Activated B cell treated with CpG ODN at 0.5 μM for 24 hours (primary cell): Measurements from ENCODE around the gene FAM114A1. TPM values are rescaled to one million over a fixed set of nuclear protein-coding genes. Genes with fewer than 3 reads are reported as not detected.

ENCODE experiments used
- ATAC-seq: fragments of 200-7000 bp; cut with Tn5 transposase; one replicate; pipeline ENCODE4 v1.10.0; 2021; ENCODE audit warnings: low read depth, mild to moderate bottlenecking, moderate library complexity
- CTCF ChIA-PET: fragments of 350-600 bp; sonication (Branson Sonifier 250); formaldehyde crosslinking; loops from one replicate; lab custom pipeline; 2021; ENCODE audit warnings: antibody characterized with exemption; lab: Charles Lee
- POLR2A ChIA-PET: fragments of 350-600 bp; sonication (Branson Sonifier 250); formaldehyde crosslinking; loops from one replicate; lab custom pipeline; 2021; ENCODE audit warnings: antibody characterized with exemption; lab: Charles Lee
- DNase-seq: peaks from one replicate; pipeline ENCODE4 v3.0.0; 2022
- H3K27ac Mint-ChIP-seq: one replicate; pipeline ENCODE4 v1.8.0; 2020; ENCODE audit warnings: mixed read lengths
- H3K27me3 Mint-ChIP-seq: one replicate; pipeline ENCODE4 v1.8.0; 2021; ENCODE audit warnings: mixed read lengths
- H3K36me3 Mint-ChIP-seq: one replicate; pipeline ENCODE4 v1.8.0; 2021; ENCODE audit warnings: low read depth, mixed read lengths
- H3K4me1 Mint-ChIP-seq: one replicate; pipeline ENCODE4 v1.8.0; 2021; ENCODE audit warnings: mixed read lengths
- H3K4me3 Mint-ChIP-seq: one replicate; pipeline ENCODE4 v1.8.0; 2020; ENCODE audit warnings: mild to moderate bottlenecking, mixed read lengths
- H3K9me3 Mint-ChIP-seq: one replicate; pipeline ENCODE4 v1.8.0; 2020; ENCODE audit warnings: mixed read lengths
- intact Hi-C: fragments of 100-400 bp; cut with micrococcal nuclease; formaldehyde crosslinking; loops from one replicate; pipeline ENCODE4 v1.15.1; 2024
- total RNA-seq: library from RNA; stranded (reverse); gene quantifications from 2 replicates; pipeline ENCODE4 v1.2.3, GENCODE V29; 2022
- TF ChIP-seq, protein P1 (sequence below): fragments of 200-600 bp; IDR thresholded peaks from one replicate; pipeline ENCODE4 v1.8.0; 2022; ENCODE audit warnings: antibody characterized with exemption, mild to moderate bottlenecking

The FAM114A1 gene
- total RNA-seq, 1 donor from 2014 or later: 3.3 TPM

DNA sequence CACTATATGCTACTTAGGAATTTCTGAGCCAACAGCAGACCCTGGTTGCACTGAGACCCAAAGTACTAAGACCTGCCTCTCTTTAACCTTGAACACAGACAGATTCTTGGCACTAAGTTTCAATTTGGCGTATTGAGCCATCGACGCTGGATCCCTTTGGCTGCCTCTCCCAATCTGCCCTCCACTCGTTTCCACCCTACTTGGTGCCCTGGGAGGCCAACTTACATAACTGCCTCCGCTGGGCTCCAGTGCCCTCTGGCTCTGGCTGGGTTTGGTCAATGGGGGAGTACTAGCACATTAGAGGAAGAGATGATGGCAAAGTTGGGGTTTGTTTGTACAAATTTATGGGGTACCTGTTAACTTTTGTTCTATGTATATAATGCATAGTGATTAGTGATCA, 101.1 kb downstream of the FAM114A1 start:
- H3K36me3 Mint-ChIP-seq: peaks cover 71% of the 10 kb centered on the region
- peaks cover 7% of the 10 kb centered on the region for H3K4me1 Mint-ChIP-seq
- ChIA-PET POLR2A (no interaction called here), CTCF (no interaction called here)
- no peak for DNase-seq
- TF ChIP-seq, protein P1, sequence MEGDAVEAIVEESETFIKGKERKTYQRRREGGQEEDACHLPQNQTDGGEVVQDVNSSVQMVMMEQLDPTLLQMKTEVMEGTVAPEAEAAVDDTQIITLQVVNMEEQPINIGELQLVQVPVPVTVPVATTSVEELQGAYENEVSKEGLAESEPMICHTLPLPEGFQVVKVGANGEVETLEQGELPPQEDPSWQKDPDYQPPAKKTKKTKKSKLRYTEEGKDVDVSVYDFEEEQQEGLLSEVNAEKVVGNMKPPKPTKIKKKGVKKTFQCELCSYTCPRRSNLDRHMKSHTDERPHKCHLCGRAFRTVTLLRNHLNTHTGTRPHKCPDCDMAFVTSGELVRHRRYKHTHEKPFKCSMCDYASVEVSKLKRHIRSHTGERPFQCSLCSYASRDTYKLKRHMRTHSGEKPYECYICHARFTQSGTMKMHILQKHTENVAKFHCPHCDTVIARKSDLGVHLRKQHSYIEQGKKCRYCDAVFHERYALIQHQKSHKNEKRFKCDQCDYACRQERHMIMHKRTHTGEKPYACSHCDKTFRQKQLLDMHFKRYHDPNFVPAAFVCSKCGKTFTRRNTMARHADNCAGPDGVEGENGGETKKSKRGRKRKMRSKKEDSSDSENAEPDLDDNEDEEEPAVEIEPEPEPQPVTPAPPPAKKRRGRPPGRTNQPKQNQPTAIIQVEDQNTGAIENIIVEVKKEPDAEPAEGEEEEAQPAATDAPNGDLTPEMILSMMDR: no peak
- H3K27me3 Mint-ChIP-seq: no peaks in the 10 kb centered on the region
- ATAC-seq: no peak
- H3K27ac Mint-ChIP-seq: no peak overlapping the region
- H3K4me3 Mint-ChIP-seq: no peak overlapping the region
- intact Hi-C loops: loop anchor here (5.0 kb wide), 1 partner anchor 36 kb away; no protein-coding TSS in a partner anchor
- H3K9me3 Mint-ChIP-seq: no peaks in the 10 kb centered on the region

DNA sequence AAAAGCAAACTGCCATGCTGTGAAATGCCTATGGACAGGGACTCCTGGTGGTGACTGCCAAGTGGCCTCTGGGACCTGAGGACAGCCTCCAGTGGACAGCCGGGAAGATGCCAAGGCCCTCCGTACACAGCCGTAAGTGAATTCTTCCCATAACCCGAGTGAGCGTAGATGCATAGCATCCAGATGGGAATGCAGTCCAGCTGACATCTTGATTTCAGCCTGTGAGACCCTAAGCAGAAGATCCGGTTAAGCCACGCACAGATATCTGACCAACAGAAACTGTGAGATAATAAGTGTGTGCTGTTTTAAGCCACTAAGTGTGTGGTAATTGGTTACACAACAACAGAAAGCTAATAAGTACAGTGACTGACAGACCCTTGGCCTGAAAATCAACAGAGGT, 108.7 kb downstream of the FAM114A1 start:
- no peak overlapping the region for H3K4me3 Mint-ChIP-seq
- peaks cover 4% of the 10 kb centered on the region for H3K4me1 Mint-ChIP-seq
- H3K9me3 Mint-ChIP-seq: no peaks in the 10 kb centered on the region
- no peak overlapping the region for H3K27ac Mint-ChIP-seq
- ChIA-PET CTCF (no interaction called here), POLR2A (interaction anchor here (0.6 kb wide), 1 partner anchor 51 kb away, joined by 9 read pairs; no protein-coding TSS in a partner anchor)
- ATAC-seq (no peak), DNase-seq (no peak)
- no peaks in the 10 kb centered on the region for H3K27me3 Mint-ChIP-seq
- TF ChIP-seq, protein P1: no peak
- intact Hi-C loops: no loop called here
- H3K36me3 Mint-ChIP-seq: peaks cover 52% of the 10 kb centered on the region

DNA sequence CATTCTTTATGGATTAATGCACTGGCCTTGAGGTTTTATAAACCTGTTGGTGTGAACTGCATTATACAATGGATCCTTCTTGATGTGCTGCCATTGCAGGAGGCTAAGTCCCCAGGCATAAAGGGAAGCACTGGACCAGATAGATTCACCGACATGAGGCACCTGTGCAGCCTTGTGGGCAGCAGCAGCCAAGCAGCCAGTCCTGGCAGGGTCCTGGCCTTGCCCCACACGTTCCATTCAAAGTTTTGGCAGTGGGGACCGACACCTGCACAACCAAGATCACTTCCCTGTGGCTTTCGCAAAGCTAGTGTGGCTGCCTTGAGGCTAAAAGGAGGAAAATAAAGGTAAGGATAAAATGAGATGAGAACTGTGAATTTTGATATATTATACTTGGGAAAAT, 111.5 kb downstream of the FAM114A1 start:
- intact Hi-C loops: no loop called here
- no peak for DNase-seq
- Mint-ChIP-seq H3K27ac (no peak overlapping the region), H3K36me3 (peaks cover 72% of the 10 kb centered on the region), H3K4me3 (no peak overlapping the region), H3K4me1 (peaks cover 12% of the 10 kb centered on the region), H3K27me3 (no peaks in the 10 kb centered on the region), H3K9me3 (no peaks in the 10 kb centered on the region)
- POLR2A ChIA-PET: no interaction called here
- ATAC-seq: no peak
- CTCF ChIA-PET: interaction anchor here (0.6 kb wide), 1 partner anchor 67 kb away, joined by 4 read pairs; no protein-coding TSS in a partner anchor
- TF ChIP-seq, protein P1: no peak

DNA sequence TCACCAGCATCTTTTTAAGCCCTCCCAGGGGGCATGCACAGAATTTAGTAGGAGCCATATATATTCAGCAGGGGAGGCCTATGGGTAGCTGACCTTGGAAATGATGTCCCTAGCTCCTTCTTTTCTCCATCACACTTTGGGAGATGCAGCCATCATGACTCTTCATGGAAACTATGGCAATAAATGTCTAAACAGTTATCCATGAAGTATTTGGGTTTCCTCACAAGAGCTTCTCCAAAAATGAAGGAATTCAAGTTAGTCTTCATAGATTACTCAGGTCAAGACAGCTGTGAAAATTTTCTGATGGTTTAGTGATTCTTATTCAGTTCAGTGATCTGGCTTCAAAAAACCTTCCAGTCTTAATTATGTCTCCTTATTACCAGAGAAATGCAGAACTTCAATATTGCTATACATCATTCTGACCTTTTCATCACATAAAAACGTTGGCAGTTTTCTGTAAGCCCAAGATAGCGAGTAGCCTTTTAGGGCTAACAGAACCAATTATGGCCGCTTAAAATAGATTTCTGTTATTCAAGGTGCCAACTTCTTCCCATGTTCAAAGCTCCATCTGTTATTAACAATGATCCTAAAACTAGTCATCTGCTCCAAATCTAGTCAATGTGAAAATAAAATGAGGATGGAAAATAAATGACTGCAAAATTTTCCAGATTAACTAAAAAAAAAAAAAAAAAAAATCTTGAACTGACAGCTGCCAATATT, 112.1 kb downstream of the FAM114A1 start:
- ChIA-PET CTCF (interaction anchor here (0.6 kb wide), 1 partner anchor 66 kb away, joined by 4 read pairs; no protein-coding TSS in a partner anchor), POLR2A (no interaction called here)
- Mint-ChIP-seq H3K9me3 (no peaks in the 10 kb centered on the region), H3K4me1 (peaks cover 16% of the 10 kb centered on the region), H3K27me3 (no peaks in the 10 kb centered on the region), H3K27ac (no peak overlapping the region), H3K36me3 (peaks cover 76% of the 10 kb centered on the region), H3K4me3 (no peak overlapping the region)
- TF ChIP-seq, protein P1: no peak
- ATAC-seq (no peak), DNase-seq (no peak)
- intact Hi-C loops: no loop called here

DNA sequence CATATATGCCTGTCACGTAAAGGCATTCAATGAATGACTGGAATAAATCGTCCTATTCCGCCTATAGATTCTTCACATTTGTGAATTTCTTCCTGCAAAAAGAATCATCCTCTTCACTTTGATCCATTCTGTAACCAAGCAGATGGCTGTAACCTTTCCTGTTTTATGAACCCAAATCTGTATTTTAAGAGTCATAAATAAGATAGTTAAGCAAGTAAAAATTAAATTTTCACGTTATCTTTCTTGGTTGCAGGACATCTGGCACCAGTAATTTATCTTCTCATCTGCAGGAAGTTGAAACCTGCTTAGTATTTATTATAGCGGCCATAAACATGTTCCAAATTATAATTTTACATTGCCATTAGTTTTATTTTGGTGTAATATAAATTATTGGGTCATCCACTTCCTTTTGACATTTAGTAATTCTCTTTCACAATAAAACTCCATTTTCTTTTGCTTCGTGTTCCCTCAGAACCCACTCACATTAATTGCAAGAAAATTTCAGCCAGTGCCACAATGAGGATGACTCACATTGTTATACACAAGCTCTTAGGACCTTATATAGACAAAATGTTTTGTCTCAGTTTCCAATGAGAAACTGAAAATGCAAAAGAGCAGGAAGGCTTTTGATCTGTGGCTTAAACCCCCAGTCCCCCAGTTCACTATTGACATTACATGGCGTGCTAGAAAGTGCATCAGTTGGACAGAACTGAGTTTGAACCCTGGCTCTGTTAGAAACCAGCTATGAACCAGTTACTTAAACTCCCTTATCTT, 113.5 kb downstream of the FAM114A1 start:
- CTCF ChIA-PET: no interaction called here
- no peak for ATAC-seq
- no peak overlapping the region for H3K27ac Mint-ChIP-seq

More for the DNA sequence above, 113.5 kb downstream of the FAM114A1 start:
- Mint-ChIP-seq H3K9me3 (no peaks in the 10 kb centered on the region), H3K27me3 (no peaks in the 10 kb centered on the region), H3K4me1 (peaks cover 29% of the 10 kb centered on the region), H3K4me3 (no peak overlapping the region), H3K36me3 (peaks cover 75% of the 10 kb centered on the region)
- no peak for DNase-seq
- POLR2A ChIA-PET: no interaction called here
- intact Hi-C loops: no loop called here
- TF ChIP-seq, protein P1: no peak
